ENCODE data around the gene ARHGAP10. TPM values are rescaled to one million over a fixed set of nuclear protein-coding genes. Genes with fewer than 3 reads are reported as not detected.

Gene ARHGAP10
- total and polyA plus RNA-seq, 2 donors (not counting 1 experiment from before 2014, with no cell fraction given): 0.10 to 0.34 TPM

DNA sequence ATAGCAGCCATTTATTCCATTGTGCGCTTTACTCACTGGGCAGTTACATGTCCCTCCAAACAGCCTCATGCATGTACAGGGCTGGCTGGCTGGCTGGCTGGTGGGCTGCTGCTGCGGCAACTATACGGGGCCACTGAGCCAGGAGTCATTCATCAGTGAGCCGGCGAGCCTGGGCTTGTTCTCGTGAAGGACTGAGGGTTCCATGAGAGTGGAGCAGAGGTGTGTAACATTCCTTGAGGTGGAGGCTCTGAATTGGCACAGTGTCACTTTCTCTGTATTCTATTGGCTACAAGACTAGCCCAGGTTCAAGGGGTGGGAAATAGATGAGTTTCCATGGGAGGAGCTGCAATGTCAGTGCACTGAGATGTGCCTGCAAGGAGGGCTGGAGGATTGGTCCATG is 89.1 kb downstream of the ARHGAP10 start:
- no peaks in the 10 kb centered on the region for H3K27me3 ChIP-seq (replicated peaks in 1 of 4; ENCODE audit: control extremely low read depth in 1 of 4, control insufficient read depth in 3 of 4, insufficient read depth in 4 of 4, low read length in 3 of 4)
- no peak overlapping the region for H3K9ac ChIP-seq (ENCODE audit: low read length)
- intact Hi-C loops (cut with micrococcal nuclease): no loop called here
- Mint-ChIP-seq H3K4me1 (no peaks in the 10 kb centered on the region), H3K9me3 (ENCODE audit: insufficient read depth) (no peaks in the 10 kb centered on the region), H3K27me3 (no peaks in the 10 kb centered on the region), H3K27ac (no peak overlapping the region), H3K4me3 (no peak overlapping the region)
- H4K20me1 ChIP-seq (ENCODE audit: control insufficient read depth, insufficient read depth, low read length, poor library complexity, severe bottlenecking): no peaks in the 10 kb centered on the region
- H2AFZ ChIP-seq (ENCODE audit: insufficient read depth, low read depth, low read length, poor library complexity, severe bottlenecking): no peak overlapping the region
- H3K9me3 ChIP-seq (ENCODE audit: control extremely low read depth in 1 of 3, control insufficient read depth in 2 of 3, insufficient read depth in 1 of 3, low read length in 2 of 3): no peaks in the 10 kb centered on the region
- ChIA-PET CTCF (no interaction called here), POLR2A (no interaction called here)
- H3K36me3 ChIP-seq (replicated peaks in 1 of 2; ENCODE audit: control extremely low read depth in 1 of 2, control insufficient read depth in 1 of 2, extremely low read depth in 1 of 2, insufficient read depth in 2 of 2, low read length in 1 of 2): no peaks in the 10 kb centered on the region
- H3K4me1 ChIP-seq (ENCODE audit: control insufficient read depth in 2 of 2, insufficient read depth in 2 of 2, low read length in 2 of 2): no peaks in the 10 kb centered on the region
- no peak overlapping the region for H3K4me3 ChIP-seq (ENCODE audit: control extremely low read depth in 1 of 5, extremely low read depth in 1 of 5, insufficient read depth in 1 of 5, low read depth in 2 of 5, low read length in 4 of 5)
- TF ChIP-seq, protein P1, sequence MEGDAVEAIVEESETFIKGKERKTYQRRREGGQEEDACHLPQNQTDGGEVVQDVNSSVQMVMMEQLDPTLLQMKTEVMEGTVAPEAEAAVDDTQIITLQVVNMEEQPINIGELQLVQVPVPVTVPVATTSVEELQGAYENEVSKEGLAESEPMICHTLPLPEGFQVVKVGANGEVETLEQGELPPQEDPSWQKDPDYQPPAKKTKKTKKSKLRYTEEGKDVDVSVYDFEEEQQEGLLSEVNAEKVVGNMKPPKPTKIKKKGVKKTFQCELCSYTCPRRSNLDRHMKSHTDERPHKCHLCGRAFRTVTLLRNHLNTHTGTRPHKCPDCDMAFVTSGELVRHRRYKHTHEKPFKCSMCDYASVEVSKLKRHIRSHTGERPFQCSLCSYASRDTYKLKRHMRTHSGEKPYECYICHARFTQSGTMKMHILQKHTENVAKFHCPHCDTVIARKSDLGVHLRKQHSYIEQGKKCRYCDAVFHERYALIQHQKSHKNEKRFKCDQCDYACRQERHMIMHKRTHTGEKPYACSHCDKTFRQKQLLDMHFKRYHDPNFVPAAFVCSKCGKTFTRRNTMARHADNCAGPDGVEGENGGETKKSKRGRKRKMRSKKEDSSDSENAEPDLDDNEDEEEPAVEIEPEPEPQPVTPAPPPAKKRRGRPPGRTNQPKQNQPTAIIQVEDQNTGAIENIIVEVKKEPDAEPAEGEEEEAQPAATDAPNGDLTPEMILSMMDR (IDR thresholded peaks at IDR 0.05): no peak
- no peak for TF ChIP-seq EZH2 (IDR thresholded peaks at IDR 0.05; ENCODE audit: borderline replicate concordance, insufficient read depth, low read depth, low read length, poor library complexity, severe bottlenecking)
- H3K4me2 ChIP-seq (replicated peaks; ENCODE audit: low read depth, low read length, poor library complexity, severe bottlenecking): no peak overlapping the region
- ATAC-seq (ENCODE audit: low read depth) (no peak), DNase-seq (no peak)
- H3K79me2 ChIP-seq (ENCODE audit: control insufficient read depth, insufficient read depth, low read length): no peaks in the 10 kb centered on the region
- H3K27ac ChIP-seq (ENCODE audit: low read length in 2 of 2): no peak overlapping the region
- WGBS (ENCODE audit: insufficient coverage): 98% methylated on average over 6 of the region's 6 CpGs

DNA sequence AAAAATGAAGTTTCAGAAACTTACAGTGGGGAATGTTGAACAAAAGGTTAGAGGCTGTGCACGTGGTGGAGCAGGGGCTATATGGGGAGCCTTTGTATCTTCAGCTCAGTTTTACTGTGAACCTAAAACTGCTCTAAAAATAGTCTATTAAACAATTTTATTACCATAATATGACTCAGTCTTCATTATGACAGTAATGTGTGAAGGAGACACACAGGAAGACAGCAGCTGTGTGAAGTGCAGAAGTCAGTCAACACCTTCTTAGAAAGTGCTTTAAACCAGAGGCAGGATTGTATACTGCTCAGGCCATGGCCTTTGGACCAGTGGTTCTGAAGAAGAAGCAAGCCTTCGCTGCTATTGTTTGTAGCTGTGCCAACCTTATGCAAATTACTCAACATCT is 89.7 kb downstream of the ARHGAP10 start:
- Histone ChIP-seq H3K79me2 (ENCODE audit: control insufficient read depth, insufficient read depth, low read length) (no peaks in the 10 kb centered on the region), H4K20me1 (ENCODE audit: control insufficient read depth, insufficient read depth, low read length, poor library complexity, severe bottlenecking) (no peaks in the 10 kb centered on the region), H3K27ac (ENCODE audit: low read length in 2 of 2) (no peak overlapping the region), H3K4me1 (ENCODE audit: control insufficient read depth in 2 of 2, insufficient read depth in 2 of 2, low read length in 2 of 2) (no peaks in the 10 kb centered on the region), H3K36me3 (replicated peaks in 1 of 2; ENCODE audit: control extremely low read depth in 1 of 2, control insufficient read depth in 1 of 2, extremely low read depth in 1 of 2, insufficient read depth in 2 of 2, low read length in 1 of 2) (no peaks in the 10 kb centered on the region), H3K4me3 (ENCODE audit: control extremely low read depth in 1 of 5, extremely low read depth in 1 of 5, insufficient read depth in 1 of 5, low read depth in 2 of 5, low read length in 4 of 5) (no peak overlapping the region), H2AFZ (ENCODE audit: insufficient read depth, low read depth, low read length, poor library complexity, severe bottlenecking) (no peak overlapping the region), H3K27me3 (replicated peaks in 1 of 4; ENCODE audit: control extremely low read depth in 1 of 4, control insufficient read depth in 3 of 4, insufficient read depth in 4 of 4, low read length in 3 of 4) (no peaks in the 10 kb centered on the region), H3K9me3 (ENCODE audit: control extremely low read depth in 1 of 3, control insufficient read depth in 2 of 3, insufficient read depth in 1 of 3, low read length in 2 of 3) (no peaks in the 10 kb centered on the region), H3K4me2 (replicated peaks; ENCODE audit: low read depth, low read length, poor library complexity, severe bottlenecking) (no peak overlapping the region), H3K9ac (ENCODE audit: low read length) (no peak overlapping the region)
- TF ChIP-seq EZH2 (IDR thresholded peaks at IDR 0.05; ENCODE audit: borderline replicate concordance, insufficient read depth, low read depth, low read length, poor library complexity, severe bottlenecking): no peak
- TF ChIP-seq, protein P1 (IDR thresholded peaks at IDR 0.05): no peak
- ATAC-seq (ENCODE audit: low read depth) (no peak), DNase-seq (no peak)
- Mint-ChIP-seq H3K9me3 (ENCODE audit: insufficient read depth) (no peaks in the 10 kb centered on the region), H3K27ac (no peak overlapping the region), H3K4me1 (no peaks in the 10 kb centered on the region), H3K4me3 (no peak overlapping the region), H3K27me3 (no peaks in the 10 kb centered on the region)
- intact Hi-C loops (cut with micrococcal nuclease): no loop called here
- ChIA-PET CTCF (no interaction called here), POLR2A (no interaction called here)
- no CpG with 5 or more reads among the region's 2 CpGs for WGBS (ENCODE audit: insufficient coverage)

Data from B cell (primary cell).